ENCODE measurements around the gene FOXK1.

The FOXK1 gene

DNA sequence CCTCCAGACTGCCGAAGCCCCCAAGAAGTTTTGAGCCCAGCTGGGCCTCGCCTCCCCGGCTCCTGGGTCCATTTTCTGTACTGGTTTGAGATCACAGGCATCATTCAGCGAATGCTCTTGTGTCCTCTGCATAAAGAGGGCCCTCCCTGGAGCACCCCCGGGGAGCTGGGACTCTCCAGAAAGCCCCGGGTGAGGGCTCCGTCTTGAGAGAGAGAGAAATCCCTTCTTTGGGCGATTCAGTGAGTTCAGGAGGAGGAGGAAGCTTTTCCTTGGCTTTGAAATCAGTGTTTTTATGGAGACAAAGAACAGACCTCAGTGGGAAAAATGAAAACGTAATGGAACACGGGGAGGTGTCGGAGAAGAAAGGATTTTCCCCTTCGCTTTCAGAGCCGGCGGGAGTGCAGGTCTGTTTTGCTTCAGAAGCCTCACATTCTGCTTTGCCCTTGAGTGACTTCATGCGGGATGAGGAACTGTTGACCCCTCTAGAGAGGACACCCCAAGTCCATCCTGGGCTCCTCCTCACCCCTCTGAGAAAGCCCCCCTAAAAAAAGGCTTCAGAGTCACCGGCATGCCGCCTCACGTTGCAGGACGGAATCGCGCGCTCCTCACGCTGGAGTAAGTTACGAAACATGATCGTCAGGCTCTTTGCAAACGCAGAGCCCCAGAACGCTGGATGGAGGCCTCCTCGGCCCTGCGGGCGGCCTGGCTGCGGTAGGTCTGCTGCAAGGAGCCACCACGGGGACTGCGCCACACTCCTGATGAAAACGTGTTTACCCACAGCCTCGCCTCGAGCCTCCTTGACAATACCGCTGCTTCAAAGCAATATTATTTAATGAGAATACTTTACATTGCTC, 84.8 kb downstream of the FOXK1 start:
- DNase-seq = no peak

DNA sequence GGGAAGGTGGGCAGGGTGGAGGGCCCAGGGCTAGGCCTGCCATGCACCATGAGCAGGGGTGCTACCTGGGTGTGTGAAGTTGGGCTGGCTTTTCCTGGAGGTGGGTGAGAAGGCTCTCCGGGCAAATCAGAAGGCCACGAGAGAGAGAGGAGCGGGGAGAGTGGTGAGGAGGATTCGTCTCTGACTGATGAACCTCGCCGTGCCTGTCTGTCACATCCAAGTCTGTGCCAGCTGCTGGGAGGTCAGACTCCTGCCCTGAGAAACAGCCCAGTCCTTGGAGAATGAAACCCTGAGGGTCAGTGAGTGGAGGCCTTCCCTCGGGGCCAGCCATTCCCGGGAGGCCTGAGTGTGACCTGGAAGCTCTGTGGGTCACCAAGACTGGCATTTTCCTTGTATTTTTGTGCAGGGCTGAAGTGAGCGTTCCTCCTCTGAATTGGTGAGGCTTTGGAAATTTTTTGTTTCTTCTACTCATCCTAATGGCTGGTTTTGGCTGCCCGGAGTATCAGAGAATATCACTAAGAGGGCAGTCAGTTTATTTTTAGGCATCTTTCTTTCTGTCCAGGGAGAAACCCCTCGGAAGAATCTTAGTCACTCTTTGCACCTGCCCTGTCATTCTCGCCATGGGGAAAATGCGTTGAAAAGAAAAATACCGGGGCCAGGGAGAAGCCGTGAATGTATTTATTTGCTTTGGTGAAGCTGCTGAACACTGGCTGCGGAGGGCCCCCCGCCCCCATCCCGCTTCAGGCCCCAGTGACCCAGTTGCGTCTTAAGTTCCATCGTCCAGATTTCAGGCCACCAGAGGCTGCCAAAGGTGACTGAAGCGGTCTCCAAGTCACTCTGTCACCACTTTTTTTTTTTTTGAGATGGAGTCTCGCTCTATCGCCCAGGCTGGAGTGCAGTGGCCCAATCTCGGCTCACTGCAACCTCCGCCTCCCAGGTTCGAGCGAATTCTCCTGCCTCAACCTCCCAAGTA, 86.8 kb downstream of the FOXK1 start:
- DNase-seq = no peak

DNA sequence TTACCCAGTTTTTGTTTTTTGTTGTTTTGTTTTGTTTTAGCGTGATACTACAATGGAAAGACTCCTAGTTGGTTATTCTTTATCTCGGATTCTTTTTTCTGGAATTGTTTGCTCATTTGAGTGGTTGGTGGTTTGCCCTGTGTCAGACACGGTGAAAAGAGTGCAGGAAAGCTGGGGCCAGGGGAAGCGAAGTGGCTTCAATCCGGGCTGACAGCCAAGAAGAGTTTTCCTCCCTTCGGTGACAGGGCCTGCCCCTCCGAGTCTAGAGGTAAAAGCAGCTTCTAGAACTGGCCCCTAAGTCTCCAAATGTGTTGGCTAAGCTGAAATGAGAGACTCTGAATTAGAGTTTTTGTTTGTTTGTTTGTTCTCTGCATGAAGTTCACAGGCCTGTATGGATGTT, 87.7 kb downstream of the FOXK1 start:
- DNase-seq = no peak

GRCh38 chr7:4770886-4771285, 88.8 kb downstream of the FOXK1 start:
- no peak for DNase-seq

DNA sequence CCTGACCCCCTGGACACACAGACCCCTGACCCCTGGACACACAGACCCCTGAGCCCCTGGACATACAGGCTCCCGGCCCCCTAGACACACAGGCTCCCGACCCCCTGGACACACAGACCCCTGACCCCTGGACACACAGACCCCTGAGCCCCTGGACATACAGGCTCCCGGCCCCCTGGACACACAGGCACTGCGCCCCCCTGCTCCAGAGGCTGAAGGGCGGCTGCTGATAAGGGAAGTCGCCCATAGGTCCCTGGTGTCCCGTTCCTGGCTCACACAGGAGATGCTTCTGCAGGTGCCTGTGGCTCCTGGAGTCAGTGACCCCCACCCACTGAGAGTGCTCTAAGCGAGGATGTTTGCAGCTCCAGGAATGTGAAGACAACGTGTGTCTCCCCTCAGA, 89.6 kb downstream of the FOXK1 start:
- DNase-seq = no peak

GRCh38 chr7:4772306-4772705, 90.2 kb downstream of the FOXK1 start:
- DNase-seq = no peak

DNA sequence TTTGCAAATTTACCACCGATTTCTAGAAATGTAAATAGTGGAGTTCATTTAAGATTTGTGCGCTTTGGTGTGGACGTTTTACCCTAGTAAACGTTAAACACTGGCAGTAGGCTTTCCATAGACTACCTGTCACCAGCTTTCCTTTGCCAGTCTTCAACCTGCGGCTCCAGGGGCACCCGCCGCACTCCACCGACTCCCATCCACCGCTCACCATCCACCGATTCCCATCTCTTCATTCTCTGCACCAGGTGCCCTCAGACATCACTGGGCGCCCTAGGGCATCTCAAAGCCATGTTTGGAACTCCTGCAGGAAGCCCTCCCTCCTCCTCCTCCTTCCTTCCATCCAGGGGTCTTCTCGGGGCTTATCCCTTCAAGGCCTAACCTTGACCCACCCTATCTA, 91.9 kb downstream of the FOXK1 start:
- DNase-seq = no peak

GRCh38 chr7:4774658-4775249, 92.7 kb downstream of the FOXK1 start:
- DNase-seq = no peak

DNA sequence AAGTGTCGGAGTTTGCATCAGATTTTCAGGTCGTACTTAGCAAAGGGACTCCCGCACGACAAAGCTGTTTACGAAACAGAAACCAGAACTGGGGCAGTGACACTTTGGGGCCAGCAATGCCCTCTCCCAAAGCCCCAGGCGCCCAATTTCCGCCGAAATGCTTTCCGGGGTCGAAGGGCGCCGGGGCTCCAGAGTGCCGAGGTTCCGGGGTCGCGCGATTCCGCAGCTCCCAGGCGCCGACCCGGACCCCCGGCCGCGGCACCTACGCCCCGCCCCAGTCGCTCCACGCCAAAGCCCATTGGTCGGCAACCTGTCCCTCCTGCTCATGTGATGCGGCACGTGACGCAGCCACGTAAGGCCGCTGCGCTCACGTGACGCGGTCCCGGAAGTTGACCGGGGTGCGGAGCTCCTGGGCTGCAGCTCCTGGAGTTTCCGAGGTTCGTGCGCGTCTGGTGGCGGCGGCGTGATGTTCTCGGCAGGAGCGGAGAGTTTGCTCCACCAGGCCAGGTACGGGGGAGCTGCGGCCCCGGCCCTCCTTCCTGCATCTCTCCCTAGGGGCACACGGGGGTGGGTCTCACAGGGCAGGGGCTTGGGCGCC, 93.3 kb downstream of the FOXK1 start, which contains the start of gene AP5Z1:
TSS of gene AP5Z1 (plus strand) at position 374 of the 598 bp plus-strand sequence. CDS start at position 467, 93 bp downstream.
- DNase-seq = peak; percentile 97

DNA sequence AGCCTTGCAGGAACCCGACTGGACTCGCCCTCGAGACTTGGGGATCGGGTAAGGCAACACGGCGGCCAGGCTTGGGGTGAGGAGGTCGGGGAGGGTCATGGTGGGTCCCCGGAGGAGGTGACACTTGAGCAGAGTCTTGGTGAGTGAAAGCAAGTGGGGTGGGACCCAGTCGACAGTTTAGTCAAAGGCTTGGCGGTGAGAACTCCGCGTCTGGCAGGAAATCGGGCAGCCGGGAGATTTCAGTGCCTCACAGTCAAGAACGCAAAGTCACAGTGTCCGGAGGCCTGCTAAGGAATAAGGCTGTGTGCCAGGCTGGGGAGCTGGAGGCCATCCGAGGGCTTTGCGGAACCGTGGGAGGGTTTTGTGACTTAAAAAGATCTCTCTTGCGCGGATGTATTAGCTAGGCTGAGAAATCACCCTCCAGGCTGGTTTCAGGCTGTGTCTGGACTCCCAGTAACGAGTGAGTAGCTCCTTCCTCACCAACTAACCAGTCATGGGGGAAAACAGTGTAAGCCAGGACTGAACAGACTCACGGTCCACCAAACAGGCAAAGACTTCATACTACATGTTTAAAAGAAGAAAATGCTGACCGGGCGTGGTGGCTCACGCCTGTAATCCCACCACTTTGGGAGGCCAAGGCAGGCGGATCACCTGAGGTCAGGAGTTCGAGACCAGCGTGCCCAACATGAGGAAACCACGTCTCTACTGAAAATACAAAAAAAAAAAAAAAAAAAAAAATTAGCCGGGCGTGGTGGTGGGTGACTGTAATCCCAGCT, 93.9 kb downstream of the FOXK1 start:
- peak; percentile 44 for DNase-seq

DNA sequence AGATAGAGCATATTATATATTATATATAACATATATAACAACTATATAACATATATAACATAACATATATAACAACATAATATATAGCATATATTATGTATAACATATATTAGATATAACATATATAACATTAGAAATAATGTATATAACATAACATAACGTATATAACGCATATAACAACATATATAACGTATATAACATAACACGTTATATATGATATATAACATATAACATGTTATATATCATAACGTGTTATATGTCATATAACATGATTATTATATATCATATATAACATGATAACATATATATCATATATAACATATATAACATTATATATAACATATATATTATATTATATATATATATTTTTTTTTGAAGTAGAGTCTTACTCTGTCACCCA, 97.0 kb downstream of the FOXK1 start:
- no peak for DNase-seq

GRCh38 chr7:4781366-4782069, 99.4 kb downstream of the FOXK1 start:
- DNase-seq = no peak

GRCh38 chr7:4782333-4783291, 100.5 kb downstream of the FOXK1 start:
- no peak for DNase-seq

- no peak for DNase-seq
Measured at GRCh38 chr7:4783292-4783652, 101.2 kb downstream of the FOXK1 start.

DNA sequence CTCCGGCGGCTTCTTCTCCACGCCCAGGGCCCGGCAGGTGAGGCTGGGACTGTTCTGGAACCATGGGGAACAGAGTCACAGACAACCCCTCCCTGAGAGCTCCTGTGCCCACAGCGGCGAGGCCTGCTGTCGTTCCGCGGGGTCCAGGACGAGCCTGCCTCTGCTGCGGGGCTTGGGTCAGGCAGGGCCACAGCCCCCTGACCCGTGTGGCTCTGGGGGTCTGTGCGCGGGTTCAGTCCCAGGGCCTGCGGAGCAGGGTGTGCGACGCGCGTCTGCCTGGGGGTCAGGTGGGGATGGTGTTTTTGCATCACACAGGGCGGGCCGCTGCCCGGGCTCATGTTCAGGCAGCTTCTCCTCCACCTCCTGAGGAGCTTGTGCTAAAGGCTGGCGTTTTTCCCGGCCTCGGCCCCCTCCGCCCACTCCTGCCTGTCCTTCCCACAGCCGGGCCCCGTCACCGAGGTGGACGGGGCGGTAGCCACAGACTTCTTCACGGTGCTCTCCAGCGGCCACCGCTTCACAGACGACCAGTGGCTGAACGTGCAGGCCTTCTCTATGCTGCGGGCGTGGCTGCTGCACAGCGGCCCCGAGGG, 101.8 kb downstream of the FOXK1 start:
- DNase-seq = no peak

DNA sequence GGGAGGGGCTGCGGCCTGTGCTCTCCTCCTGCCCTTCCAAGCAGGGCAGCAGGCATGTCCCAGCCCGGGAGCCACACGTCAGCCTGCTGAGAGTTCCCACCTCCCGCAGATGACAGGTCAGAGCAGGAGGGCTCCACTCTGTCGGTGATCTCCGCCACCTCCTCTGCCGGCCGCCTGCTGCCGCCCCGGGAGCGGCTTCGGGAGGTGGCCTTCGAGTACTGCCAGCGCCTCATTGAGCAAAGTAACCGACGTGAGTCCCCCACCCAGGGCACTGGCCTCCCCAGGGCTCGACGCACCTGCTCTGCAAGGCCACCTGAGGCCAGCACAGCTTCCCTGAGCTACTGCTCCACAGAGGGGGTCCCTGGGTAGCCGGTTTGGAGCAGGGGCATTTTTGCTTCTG, 102.7 kb downstream of the FOXK1 start:
- DNase-seq = no peak

DNA sequence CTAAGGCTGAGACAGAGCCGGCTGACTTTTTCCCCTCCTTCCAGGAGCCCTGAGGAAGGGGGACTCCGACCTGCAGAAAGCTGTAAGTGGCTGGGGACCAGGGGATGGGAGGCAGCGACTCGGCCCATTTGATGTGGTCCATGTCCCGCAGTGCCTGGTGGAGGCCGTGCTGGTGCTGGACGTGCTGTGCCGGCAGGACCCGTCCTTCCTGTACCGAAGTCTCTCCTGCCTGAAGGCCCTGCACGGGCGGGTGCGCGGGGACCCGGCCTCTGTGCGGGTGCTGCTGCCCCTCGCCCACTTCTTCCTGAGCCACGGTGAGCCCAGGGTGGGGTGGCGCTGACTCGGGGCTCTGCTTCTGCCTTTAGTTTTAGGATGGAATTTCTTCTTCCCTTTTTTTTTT, 103.3 kb downstream of the FOXK1 start:
- no peak for DNase-seq

GRCh38 chr7:4786015-4786414, 103.9 kb downstream of the FOXK1 start:
- DNase-seq = no peak

DNA sequence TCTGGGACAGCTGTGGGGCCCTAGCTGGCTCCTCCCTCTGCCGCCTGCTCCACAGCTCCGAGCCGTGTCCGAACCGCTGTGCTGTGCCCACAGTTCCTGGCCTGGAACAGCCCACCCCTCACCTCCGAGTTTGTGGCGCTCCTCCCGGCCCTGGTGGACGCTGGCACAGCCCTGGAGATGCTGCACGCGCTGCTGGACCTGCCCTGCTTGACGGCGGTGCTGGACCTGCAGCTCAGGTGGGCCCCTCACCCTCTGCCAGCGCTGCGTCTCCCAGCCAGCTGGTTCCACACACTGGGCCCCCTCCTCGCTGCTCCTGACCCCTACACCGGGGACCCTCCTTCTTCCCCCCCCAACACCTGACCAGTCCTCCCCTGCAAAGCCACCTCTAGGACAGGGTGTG, 105.4 kb downstream of the FOXK1 start:
- no peak for DNase-seq
